ENCODE results near the gene ANKS4B.
"Not testable (repeated sequence)": the region's sequence is repeated elsewhere in the genome, so short reads cannot be mapped to it uniquely, and the experiment has no call there.

The ANKS4B gene

GRCh38 chr16:21222495-21223337 is 10.8 kb upstream of the ANKS4B start:
- DNase-seq, result no peak

GRCh38 chr16:21223787-21224186 is 9.7 kb upstream of the ANKS4B start:
- no peak for DNase-seq

DNA sequence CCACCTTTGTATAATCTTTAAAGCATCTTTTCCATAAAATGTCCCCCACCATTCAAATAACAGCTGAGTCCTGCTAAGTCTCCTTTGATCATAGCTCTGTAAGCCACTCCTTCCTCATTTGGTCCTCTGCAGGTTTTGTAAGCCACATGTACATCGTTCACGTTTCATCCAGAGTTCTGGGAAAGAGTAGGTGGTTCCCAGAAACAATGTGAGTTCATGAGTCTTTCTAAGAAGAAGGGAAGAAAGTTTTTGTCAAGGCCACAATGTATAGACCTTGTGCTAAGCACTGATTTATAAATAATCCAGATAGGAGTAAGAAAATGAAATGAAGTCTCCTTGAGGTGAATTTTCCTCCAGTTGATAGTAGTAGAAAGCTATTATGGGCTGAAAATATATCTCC is 8.7 kb upstream of the ANKS4B start:
- no peak for DNase-seq

GRCh38 chr16:21226749-21227148 is 6.8 kb upstream of the ANKS4B start:
- DNase-seq, result no peak

DNA sequence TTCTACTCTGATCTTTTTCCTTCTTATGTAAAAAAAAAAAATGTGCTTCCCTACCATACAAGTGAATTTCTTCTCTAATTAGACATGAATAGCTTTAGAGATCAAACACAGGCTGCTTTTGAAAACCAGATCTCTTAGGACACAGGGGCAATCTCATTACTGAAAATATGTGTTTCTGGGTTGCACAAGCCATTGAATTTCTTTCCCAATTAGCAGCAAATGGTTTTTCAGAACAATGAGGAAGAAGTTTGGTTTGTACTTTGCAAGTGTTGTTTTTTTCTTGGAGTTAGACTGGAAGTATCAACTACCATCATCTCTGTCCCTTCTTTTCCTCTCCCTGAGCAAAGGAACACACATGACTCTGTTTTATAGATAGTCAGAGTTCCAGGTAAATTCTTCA is 5.6 kb upstream of the ANKS4B start:
- no peak for DNase-seq

GRCh38 chr16:21228361-21228872 is 5.1 kb upstream of the ANKS4B start:
- DNase-seq, result no peak

- DNase-seq, result no peak
These were observed 416 bp upstream of the ANKS4B start for GRCh38 chr16:21233045-21233520.

DNA sequence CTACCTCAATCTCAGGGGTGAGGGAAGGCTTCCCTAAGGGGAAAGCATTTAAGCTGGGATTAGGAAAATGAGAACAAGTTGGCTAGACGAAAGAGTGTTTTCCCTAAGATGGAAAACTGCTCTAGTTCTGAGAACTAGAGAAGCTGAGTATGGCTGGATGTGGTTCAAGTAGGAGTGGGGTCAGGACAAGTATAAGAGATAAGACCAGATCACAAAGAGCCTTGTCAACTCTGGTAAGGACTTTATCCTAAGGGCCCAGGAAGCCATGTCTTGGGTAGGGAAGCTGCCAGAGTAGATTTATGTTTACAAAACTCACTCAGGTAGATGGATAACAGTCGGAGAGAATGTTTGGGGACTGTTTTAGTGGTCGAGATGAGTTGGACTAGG is 1.7 kb downstream of the ANKS4B start:
- no peak for DNase-seq

DNA sequence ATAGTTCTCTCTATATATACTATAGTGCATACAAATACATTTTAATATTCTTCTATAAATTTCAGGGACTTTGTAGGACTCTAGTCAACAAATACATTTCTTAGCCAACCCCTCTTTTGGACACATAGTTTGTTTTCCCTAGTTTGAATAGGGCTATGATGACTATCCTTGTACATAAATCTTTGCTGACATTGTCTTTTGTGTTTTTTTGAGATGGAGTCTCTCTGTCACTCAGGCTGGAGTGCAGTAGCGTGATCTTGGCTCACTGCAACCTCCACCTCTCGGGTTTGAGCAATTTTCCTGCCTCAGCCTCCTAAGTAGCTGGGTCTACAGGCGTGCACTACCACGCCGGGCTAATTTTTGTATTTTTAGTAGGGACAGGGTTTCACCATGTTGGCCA is 3.3 kb downstream of the ANKS4B start:
- DNase-seq, result no peak

GRCh38 chr16:21239646-21240045 is 6.1 kb downstream of the ANKS4B start:
- DNase-seq, result no peak

DNA sequence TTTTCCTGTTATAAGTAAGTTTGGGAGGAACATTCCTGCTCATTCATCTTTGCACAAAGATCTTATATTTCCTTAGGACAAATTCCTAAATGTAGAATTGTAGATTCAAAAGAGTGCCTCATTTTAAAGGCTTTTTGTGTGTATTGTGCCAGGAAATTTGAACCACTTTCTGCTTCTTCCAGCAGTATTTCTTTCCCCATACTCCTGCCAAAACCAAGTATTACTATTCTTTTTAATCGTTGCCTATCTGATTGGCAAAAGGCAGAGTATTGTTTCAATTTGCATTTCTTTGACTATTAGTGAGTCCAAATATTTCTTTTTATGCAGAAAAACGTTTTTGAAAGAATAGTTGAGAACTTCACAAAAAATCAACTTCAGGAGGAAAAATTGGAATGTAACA is 9.3 kb downstream of the ANKS4B start:
- no peak for DNase-seq

DNA sequence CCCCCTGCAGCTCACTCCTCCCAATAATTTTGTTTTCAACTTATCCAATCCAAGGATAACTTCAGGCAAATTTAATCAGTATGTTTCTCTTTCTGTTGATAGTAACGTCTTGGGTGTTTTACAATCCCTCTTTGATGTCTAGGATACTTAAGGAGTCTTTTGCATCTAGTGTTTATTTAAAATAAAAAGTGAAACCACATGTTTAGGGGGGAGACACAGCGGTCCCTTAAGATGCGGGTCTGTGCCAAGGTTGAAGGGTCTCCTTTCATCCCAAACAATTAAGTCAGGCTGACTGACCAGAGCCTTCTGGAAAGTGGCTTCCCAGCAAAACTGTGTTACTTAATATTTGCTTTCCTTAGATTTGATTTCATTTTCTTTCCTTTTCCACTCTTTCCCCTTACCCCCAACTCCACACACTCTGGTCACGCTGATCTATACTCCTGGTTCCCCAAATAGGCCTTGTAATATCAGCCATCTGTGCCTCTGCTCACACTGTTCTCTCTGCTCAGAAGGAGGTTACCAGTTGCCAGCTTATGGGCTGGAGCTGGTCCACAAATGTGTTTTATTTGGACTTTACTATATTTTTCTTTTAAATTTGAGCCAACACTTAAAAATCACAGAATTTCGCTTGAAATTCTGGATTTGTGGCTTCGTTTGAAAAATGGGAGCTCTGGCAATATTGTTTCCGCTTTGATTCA is 11.2 kb downstream of the ANKS4B start:
- DNase-seq, result no peak

DNA sequence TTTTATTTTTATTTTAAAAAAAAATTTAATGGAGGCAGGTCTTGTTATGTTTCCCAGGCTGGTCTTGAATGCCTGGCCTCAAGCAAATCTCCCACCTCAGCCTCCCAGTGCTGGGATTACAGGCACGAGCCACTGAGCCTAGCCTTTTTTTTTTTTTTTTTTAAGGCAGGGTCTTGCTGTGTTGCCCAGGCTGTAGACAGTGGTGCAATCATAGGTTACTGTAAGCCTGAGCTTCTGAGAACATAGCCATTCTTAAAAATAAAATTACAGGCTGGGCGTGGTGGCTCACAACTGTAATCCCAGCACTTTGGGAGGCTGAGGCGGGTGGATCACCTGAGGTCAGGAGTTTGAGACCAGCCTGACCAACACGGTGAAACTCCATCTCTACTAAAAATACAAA is 14.7 kb downstream of the ANKS4B start:
- DNase-seq, result not testable (repeated sequence)

- DNase-seq, result no peak
These were observed 16.8 kb downstream of the ANKS4B start for GRCh38 chr16:21250072-21250923.

GRCh38 chr16:21253470-21253869 is 20.0 kb downstream of the ANKS4B start:
- no peak for DNase-seq

- DNase-seq, result no peak
These were observed 23.1 kb downstream of the ANKS4B start for GRCh38 chr16:21256636-21257035.

- DNase-seq, result no peak
These were observed 23.8 kb downstream of the ANKS4B start for GRCh38 chr16:21257284-21257683.

DNA sequence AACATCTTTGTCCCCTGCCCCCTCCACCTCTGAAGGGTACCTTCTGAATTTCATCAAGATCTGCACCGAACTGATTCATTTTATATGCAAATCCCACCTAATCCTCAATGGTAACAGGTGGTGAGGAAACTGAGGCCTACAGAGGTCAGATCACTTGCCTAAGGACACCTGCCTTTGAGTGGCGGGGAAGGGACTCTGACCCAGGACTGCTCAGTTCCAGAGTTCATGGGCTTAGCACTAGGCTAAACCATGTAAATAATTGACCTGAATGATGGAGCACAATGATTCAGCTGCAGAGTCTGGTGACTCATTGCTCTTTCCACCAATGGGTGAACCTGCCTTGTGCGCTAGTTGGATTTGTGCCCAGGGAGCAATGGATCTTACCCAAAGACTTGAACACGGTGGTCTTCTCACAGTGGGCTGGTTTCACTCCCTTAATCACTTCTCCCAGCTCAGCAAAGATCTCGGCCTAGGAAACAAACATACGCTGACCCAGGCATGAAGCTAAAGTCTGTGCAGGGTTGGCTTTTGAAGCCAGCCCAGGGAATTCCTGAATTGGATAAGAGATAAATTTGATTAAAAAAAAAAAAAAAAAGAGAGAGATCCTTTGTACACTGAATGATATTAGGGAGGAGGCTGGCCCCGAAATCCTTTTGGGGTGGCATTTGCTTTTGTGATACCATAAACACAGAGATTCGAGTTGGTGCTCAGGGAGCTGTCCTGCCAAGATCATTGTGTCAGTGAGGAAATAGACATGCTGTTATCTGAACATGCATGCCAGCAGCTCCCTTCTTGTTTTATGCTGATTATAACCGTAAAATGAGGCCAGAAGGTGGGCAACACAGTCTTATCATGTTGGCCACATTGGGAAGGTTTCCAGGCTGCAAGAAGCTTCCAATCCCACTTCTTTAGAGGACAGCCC is 27.6 kb downstream of the ANKS4B start:
- no peak for DNase-seq

DNA sequence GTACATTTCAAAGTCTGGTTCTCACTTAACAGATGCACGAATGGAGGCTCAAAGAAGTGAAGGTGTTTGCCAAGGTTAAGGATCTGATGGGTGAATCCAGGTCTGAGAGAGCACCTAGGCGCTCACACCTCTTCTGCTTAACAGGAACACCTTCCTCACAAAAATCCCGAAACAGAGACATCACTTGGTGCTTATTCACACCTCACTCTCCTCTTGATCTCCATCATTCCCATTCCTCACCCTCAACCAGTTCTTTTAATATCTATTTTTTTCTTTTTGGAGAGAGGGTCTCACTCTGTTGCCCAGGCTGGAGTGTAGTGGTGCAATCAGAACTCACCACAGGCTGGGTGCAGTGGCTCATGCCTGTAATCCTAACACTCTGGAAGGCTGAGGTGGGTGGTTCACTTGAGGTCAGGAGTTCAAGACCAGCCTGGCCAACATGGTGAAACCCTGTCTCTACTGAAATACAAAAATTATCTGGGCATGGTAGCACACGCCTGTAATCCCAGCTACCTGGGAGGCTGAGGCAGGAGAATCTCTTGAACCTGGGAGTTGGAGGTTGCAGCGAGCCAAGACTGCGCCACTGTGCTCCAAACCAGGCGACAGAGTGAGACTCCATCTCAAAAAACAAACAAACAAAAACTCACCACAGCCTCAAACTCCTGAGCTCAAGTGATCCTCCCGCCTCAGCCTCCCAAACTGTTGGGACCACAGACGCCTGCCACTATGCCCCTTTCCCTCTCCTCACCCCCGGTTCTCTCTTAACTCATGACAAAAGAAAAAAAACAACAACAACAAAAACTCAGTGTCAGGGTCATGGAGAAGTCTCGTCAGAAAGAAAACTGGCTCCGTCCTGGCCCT is 29.5 kb downstream of the ANKS4B start:
- DNase-seq, result no peak

DNA sequence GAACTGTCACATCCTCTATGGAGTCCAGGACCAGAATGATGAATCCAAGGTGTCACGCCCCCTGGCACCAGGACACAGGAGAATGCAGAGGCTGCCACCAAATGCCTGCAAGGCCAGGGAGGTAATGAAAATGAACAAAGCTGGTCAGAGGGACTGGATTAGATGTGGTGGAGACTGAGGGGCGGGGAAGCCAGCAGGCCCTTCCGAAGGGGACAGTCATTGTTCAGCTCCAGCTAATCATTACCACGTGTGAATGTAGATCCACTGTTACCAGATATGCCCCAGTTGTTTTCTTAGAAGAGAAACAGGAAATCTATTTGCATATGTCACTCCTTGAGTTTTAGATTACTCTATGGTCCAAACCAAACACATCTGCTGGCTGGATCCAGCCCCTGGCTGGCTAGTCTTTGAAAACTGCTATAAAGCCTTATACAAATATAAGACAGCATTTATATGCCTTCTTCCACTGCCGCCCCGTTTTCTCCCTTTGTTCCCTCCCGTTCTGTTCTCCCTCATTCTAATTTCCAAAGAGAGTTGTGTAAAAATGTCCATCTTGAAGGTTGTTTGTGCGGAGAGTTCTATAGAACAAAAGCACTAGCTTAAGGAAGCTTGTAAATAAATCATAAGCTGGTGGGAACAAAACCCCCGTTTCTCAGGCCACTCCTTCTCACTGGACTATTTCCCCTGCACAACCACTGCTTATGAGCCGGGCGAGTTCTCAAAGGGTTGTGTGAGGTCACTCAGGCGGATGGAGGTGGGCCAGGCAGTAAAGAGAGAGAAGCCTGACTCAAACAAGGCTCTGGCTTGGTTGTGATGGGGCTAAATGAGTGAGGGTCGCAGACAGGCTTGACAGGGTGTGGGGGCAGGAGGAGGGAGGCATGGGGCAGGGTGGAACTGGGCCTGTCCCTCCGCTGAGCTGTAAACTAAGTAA is 30.4 kb downstream of the ANKS4B start:
- DNase-seq, result no peak

Measured in CD4-positive, alpha-beta T cell treated with Interleukin-17A for 1 hour (primary cell).